ENCODE data around the gene MSI2.

Gene MSI2

DNA sequence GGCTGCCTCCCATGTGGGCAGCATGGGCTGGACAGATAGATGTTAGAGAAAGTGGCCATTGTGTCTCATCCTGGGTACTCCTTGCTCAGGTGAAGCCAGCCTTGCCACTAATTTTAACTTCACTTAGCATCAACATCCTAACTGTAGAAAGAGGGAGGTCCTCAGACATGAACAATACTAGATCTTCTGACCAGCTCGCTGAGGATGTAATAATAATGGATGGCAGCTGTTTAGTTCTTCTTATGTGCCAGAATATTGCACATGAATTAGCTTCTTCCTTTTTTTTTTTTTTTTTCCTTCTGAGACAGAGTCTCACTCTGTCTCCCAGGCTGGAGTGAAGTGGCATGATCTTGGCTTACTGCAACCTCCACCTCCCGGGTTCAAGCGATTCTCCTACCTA is 256.4 kb downstream of the MSI2 start:
- TF ChIP-seq, protein P1, sequence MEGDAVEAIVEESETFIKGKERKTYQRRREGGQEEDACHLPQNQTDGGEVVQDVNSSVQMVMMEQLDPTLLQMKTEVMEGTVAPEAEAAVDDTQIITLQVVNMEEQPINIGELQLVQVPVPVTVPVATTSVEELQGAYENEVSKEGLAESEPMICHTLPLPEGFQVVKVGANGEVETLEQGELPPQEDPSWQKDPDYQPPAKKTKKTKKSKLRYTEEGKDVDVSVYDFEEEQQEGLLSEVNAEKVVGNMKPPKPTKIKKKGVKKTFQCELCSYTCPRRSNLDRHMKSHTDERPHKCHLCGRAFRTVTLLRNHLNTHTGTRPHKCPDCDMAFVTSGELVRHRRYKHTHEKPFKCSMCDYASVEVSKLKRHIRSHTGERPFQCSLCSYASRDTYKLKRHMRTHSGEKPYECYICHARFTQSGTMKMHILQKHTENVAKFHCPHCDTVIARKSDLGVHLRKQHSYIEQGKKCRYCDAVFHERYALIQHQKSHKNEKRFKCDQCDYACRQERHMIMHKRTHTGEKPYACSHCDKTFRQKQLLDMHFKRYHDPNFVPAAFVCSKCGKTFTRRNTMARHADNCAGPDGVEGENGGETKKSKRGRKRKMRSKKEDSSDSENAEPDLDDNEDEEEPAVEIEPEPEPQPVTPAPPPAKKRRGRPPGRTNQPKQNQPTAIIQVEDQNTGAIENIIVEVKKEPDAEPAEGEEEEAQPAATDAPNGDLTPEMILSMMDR (IDR thresholded peaks at IDR 0.05; ENCODE audit: control insufficient read depth, extremely low read depth, insufficient read depth), result no peak
- DNase-seq (ENCODE audit: low read depth), result no peak
- H3K4me3 ChIP-seq (ENCODE audit: low read depth, low read length), result no peak overlapping the region

- H3K4me3 ChIP-seq (ENCODE audit: low read depth, low read length), result no peak overlapping the region
- no peak for DNase-seq (ENCODE audit: low read depth)
- TF ChIP-seq, protein P1 (IDR thresholded peaks at IDR 0.05; ENCODE audit: control insufficient read depth, extremely low read depth, insufficient read depth), result no peak
Observed at GRCh38 chr17:57513569-57513968, 257.2 kb downstream of the MSI2 start.

DNA sequence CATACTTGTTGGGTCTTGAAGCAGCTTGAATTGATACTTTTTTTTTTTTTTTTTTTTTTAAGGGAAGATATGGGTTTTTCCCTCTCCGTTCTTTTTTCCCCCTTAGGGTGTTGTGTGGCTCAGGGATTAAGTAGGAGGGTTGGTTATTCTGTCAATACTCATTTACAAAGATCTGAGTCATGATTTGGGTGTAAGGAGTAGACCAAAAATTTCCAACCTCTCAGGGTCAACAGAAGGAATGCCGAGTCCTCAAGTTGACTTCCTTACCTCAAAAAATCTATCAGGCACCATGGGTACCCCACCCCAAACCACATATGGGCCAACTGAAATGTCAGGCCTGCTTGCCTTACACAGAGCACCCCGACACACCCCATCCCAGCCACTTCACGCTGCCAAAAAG is 258.3 kb downstream of the MSI2 start:
- TF ChIP-seq, protein P1 (IDR thresholded peaks at IDR 0.05; ENCODE audit: control insufficient read depth, extremely low read depth, insufficient read depth), result no peak
- H3K4me3 ChIP-seq (ENCODE audit: low read depth, low read length), result no peak overlapping the region
- DNase-seq (ENCODE audit: low read depth), result no peak

DNA sequence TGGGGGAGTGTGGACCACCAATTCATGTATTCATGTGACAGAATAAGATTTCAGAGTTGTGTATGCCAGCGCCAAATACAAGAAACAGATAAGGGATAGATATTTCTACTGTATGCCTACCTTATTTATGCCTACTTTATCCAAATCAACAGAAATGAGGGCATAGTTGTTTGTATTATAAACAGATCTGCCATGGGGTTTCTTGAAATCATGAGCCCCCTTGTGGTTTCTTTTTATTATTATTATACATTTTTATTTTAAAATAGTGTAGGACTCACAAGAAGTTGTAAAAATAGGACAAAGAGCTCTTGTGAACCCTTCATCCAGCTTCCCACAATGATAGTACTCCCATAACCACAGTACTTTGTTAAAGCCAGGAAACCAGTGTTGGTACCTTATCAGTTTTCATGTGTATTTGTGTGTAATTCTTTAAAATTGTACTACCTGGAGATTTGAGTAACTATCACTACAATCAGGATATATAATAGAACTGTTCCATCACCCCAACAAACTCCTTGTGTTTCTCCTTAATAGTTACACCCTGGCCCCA is 259.4 kb downstream of the MSI2 start:
- TF ChIP-seq, protein P1 (IDR thresholded peaks at IDR 0.05; ENCODE audit: control insufficient read depth, extremely low read depth, insufficient read depth), result no peak
- no peak for DNase-seq (ENCODE audit: low read depth)
- H3K4me3 ChIP-seq (ENCODE audit: low read depth, low read length), result no peak overlapping the region

DNA sequence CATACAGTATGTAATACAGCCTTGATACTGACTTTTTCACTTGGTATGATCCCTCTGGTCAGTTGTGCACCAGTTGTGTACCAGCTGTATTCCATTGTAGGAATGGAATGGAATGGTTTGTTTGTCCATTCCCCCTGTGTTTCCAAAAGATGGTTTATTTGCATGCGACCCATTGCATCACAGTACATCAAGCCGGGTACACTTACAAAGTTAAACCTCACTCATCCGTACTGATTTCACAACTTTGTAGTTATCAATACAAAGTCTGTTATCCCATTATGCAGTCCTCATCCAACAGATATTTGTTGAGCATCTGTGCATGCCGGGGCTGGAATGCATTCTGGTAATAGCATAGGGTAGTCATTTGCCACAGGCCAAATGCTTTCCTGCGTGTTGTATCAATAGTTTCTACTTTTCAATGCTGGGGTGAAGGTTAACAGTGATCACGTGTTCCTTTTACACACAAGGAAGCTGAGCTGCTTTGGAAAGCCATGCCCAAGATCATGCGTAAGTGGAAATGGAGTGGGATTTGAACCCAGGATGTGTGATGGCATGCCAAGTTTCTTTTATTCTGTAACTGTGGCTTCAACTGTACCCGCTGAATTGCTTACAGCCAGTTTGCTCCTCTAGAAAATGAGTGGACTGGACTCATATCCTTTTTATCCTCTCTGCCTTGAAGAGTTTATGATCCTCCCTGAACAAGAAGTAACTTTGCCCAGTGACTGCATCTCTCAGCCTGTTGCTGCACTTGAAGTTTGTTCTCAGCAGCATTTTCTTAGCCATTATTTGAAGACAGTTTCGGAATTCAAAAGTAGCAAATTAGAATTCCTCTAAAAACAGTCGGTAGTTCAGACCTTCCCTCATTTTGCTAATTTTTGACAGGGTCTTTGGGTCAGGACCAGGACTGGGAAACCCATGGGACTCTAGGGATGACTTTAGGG is 260.2 kb downstream of the MSI2 start:
- DNase-seq (ENCODE audit: low read depth), result no peak

GRCh38 chr17:57517273-57517631 is 260.9 kb downstream of the MSI2 start:
- no peak for DNase-seq (ENCODE audit: low read depth)
- TF ChIP-seq, protein P1 (IDR thresholded peaks at IDR 0.05; ENCODE audit: control insufficient read depth, extremely low read depth, insufficient read depth), result no peak
- no peak overlapping the region for H3K4me3 ChIP-seq (ENCODE audit: low read depth, low read length)

More for the DNA sequence above, 260.2 kb downstream of the MSI2 start:
- TF ChIP-seq, protein P1 (IDR thresholded peaks at IDR 0.05; ENCODE audit: control insufficient read depth, extremely low read depth, insufficient read depth), result no peak
- no peak overlapping the region for H3K4me3 ChIP-seq (ENCODE audit: low read depth, low read length)

Data from LNCaP clone FGC (cell line).